ENCODE measurements around the gene KANK3.
"Not testable (repeated sequence)": the region's sequence is repeated elsewhere in the genome, so short reads cannot be mapped to it uniquely, and the experiment has no call there.

KANK3 gene

GRCh38 chr19:8304841-8305621, 38.0 kb downstream of the KANK3 start:
- Histone ChIP-seq H3K9me3 (replicated peaks; ENCODE audit: insufficient read depth, low read length) (no peaks in the 10 kb centered on the region), H3K9ac (ENCODE audit: low read length) (no peak overlapping the region), H3K27me3 (replicated peaks; ENCODE audit: insufficient read depth, low read length) (no peaks in the 10 kb centered on the region), H2AFZ (ENCODE audit: low read length) (no peak overlapping the region), H3K9me2 (replicated peaks; ENCODE audit: insufficient read depth, low read length) (no peaks in the 10 kb centered on the region), H3F3A (ENCODE audit: insufficient read depth, low read length) (peaks cover 3% of the 10 kb centered on the region; the same call in 1 of the 2 replicates), H3K4me1 (ENCODE audit: low read length) (peaks cover 6% of the 10 kb centered on the region), H3K27ac (ENCODE audit: low read length) (no peak overlapping the region), H3K4me3 (ENCODE audit: low read length) (no peak overlapping the region), H3K79me2 (ENCODE audit: low read length) (peaks cover 52% of the 10 kb centered on the region), H3K4me2 (ENCODE audit: low read depth, low read length) (no peak overlapping the region), H4K20me1 (ENCODE audit: insufficient read depth, low read length) (no peaks in the 10 kb centered on the region), H3K36me3 (replicated peaks; ENCODE audit: insufficient read depth, low read length) (peaks cover 8% of the 10 kb centered on the region)
- no peak for DNase-seq
- no peak for TF ChIP-seq EZH2 (optimal IDR thresholded peaks at IDR 0.05; ENCODE audit: low read depth, low read length)
- TF ChIP-seq CTCF (IDR thresholded peaks at IDR 0.05; ENCODE audit: low read length): no peak
- no peak for TF ChIP-seq EZH2phosphoT487 (IDR thresholded peaks at IDR 0.05; ENCODE audit: low read length)

DNA sequence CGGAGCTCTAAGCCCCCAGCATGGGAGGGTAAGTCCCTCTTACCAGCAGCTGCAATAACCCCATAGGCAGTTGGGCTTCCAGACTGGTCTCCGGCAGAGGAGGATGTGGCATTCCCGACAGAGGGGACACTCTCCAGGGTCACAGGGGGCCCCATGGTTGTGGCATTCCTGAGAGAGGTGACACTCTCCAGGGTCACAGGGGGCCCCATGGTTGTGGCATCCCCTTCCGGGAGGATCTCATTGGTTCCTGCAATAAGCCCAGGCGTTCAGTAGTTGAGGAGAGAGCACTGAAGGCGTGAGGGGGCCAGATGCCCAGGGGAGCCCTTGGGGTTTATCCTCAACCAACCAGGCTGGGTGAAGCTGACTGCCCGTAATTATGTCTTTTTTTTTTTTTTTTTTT, 40.3 kb downstream of the KANK3 start:
- Histone ChIP-seq H3K36me3 (replicated peaks; ENCODE audit: insufficient read depth, low read length) (peaks cover 8% of the 10 kb centered on the region), H2AFZ (ENCODE audit: low read length) (no peak overlapping the region), H3K27ac (ENCODE audit: low read length) (no peak overlapping the region), H3K79me2 (ENCODE audit: low read length) (peaks cover 44% of the 10 kb centered on the region), H3K9me2 (replicated peaks; ENCODE audit: insufficient read depth, low read length) (no peaks in the 10 kb centered on the region), H3K4me1 (ENCODE audit: low read length) (peaks cover 6% of the 10 kb centered on the region), H3K4me2 (ENCODE audit: low read depth, low read length) (no peak overlapping the region), H4K20me1 (ENCODE audit: insufficient read depth, low read length) (no peaks in the 10 kb centered on the region), H3F3A (ENCODE audit: insufficient read depth, low read length) (no peaks in the 10 kb centered on the region), H3K9me3 (replicated peaks; ENCODE audit: insufficient read depth, low read length) (no peaks in the 10 kb centered on the region), H3K4me3 (ENCODE audit: low read length) (no peak overlapping the region), H3K9ac (ENCODE audit: low read length) (no peak overlapping the region), H3K27me3 (replicated peaks; ENCODE audit: insufficient read depth, low read length) (no peaks in the 10 kb centered on the region)
- DNase-seq: no peak
- no peak for TF ChIP-seq EZH2phosphoT487 (IDR thresholded peaks at IDR 0.05; ENCODE audit: low read length)
- no peak for TF ChIP-seq EZH2 (optimal IDR thresholded peaks at IDR 0.05; ENCODE audit: low read depth, low read length)
- no peak for TF ChIP-seq CTCF (IDR thresholded peaks at IDR 0.05; ENCODE audit: low read length)

GRCh38 chr19:8302357-8302691, 40.7 kb downstream of the KANK3 start:
- Histone ChIP-seq H3F3A (ENCODE audit: insufficient read depth, low read length) (no peaks in the 10 kb centered on the region), H3K4me2 (ENCODE audit: low read depth, low read length) (no peak overlapping the region), H3K9me3 (replicated peaks; ENCODE audit: insufficient read depth, low read length) (no peaks in the 10 kb centered on the region), H3K4me1 (ENCODE audit: low read length) (peaks cover 6% of the 10 kb centered on the region), H3K9me2 (replicated peaks; ENCODE audit: insufficient read depth, low read length) (no peaks in the 10 kb centered on the region), H2AFZ (ENCODE audit: low read length) (no peak overlapping the region), H4K20me1 (ENCODE audit: insufficient read depth, low read length) (no peaks in the 10 kb centered on the region), H3K79me2 (ENCODE audit: low read length) (peaks cover 39% of the 10 kb centered on the region), H3K9ac (ENCODE audit: low read length) (no peak overlapping the region), H3K36me3 (replicated peaks; ENCODE audit: insufficient read depth, low read length) (peaks cover 8% of the 10 kb centered on the region), H3K4me3 (ENCODE audit: low read length) (no peak overlapping the region), H3K27ac (ENCODE audit: low read length) (no peak overlapping the region), H3K27me3 (replicated peaks; ENCODE audit: insufficient read depth, low read length) (no peaks in the 10 kb centered on the region)
- TF ChIP-seq CTCF (IDR thresholded peaks at IDR 0.05; ENCODE audit: low read length) (no peak), EZH2phosphoT487 (IDR thresholded peaks at IDR 0.05; ENCODE audit: low read length) (no peak), EZH2 (optimal IDR thresholded peaks at IDR 0.05; ENCODE audit: low read depth, low read length) (no peak)
- DNase-seq: no peak

- H3K27ac ChIP-seq (ENCODE audit: low read length): not testable (repeated sequence)
Observed at GRCh38 chr19:8291337-8291736, 51.7 kb downstream of the KANK3 start.

GRCh38 chr19:8276508-8276907, 66.6 kb downstream of the KANK3 start:
- not testable (repeated sequence) for H3K4me2 ChIP-seq (ENCODE audit: low read depth, low read length); H3K4me1 ChIP-seq (ENCODE audit: low read length); H4K20me1 ChIP-seq (ENCODE audit: insufficient read depth, low read length); H3K27ac ChIP-seq (ENCODE audit: low read length); H3K27me3 ChIP-seq (replicated peaks; ENCODE audit: insufficient read depth, low read length); H3K9me2 ChIP-seq (replicated peaks; ENCODE audit: insufficient read depth, low read length); H3K9ac ChIP-seq (ENCODE audit: low read length); H3F3A ChIP-seq (ENCODE audit: insufficient read depth, low read length); DNase-seq; H3K4me3 ChIP-seq (ENCODE audit: low read length); H2AFZ ChIP-seq (ENCODE audit: low read length); H3K36me3 ChIP-seq (replicated peaks; ENCODE audit: insufficient read depth, low read length); H3K79me2 ChIP-seq (ENCODE audit: low read length); H3K9me3 ChIP-seq (replicated peaks; ENCODE audit: insufficient read depth, low read length)

More at GRCh38 chr19:8291337-8291736, 51.7 kb downstream of the KANK3 start:
- H3K9me2 ChIP-seq (replicated peaks; ENCODE audit: insufficient read depth, low read length); H3K4me3 ChIP-seq (ENCODE audit: low read length); H3F3A ChIP-seq (ENCODE audit: insufficient read depth, low read length); H3K4me1 ChIP-seq (ENCODE audit: low read length); H3K36me3 ChIP-seq (replicated peaks; ENCODE audit: insufficient read depth, low read length); H3K9ac ChIP-seq (ENCODE audit: low read length); H2AFZ ChIP-seq (ENCODE audit: low read length); DNase-seq; H3K27me3 ChIP-seq (replicated peaks; ENCODE audit: insufficient read depth, low read length); H3K79me2 ChIP-seq (ENCODE audit: low read length); H3K9me3 ChIP-seq (replicated peaks; ENCODE audit: insufficient read depth, low read length); H4K20me1 ChIP-seq (ENCODE audit: insufficient read depth, low read length); H3K4me2 ChIP-seq (ENCODE audit: low read depth, low read length): not testable (repeated sequence)

Measured in MM.1S (cell line).